IMR-90 (cell line): ENCODE results near the gene CHD2. TPM values are rescaled to one million over a fixed set of nuclear protein-coding genes. Genes with fewer than 3 reads are reported as not detected.

Experiments
- ATAC-seq: fragments of 200-7000 bp; cut with Tn5 transposase; 2 replicates; pipeline ENCODE4 v1.9.1; 2020; ENCODE audit warnings: low read depth, mild to moderate bottlenecking, moderate library complexity
- BruUV-seq: library from RNA; stranded (reverse); fragments of 400-500 nt; replicated peaks from 2 replicates; lab custom pipeline; 2021; lab: Mats Ljungman, UMichigan
- CTCF ChIA-PET: fragments of 300-600 bp; formaldehyde crosslinking; extraction: SDS; loops from one replicate; lab custom pipeline; 2021; ENCODE audit warnings: antibody characterized with exemption; lab: Yijun Ruan, JAX
- POLR2A ChIA-PET: fragments of 300-600 bp; sonication (Branson Sonifier 250); formaldehyde crosslinking; loops from one replicate; lab custom pipeline; 2022; ENCODE audit warnings: antibody characterized with exemption; ENCODE audit not compliant: unreplicated experiment; lab: Charles Lee
- DNase-seq: peaks from one replicate; pipeline ENCODE4 v3.0.0; 2013
- H2AFZ ChIP-seq: replicated peaks from 2 replicates; pipeline ENCODE3; 2013; ENCODE audit warnings: low read length, mild to moderate bottlenecking; ENCODE audit not compliant: poor library complexity
- H2AK5ac ChIP-seq: 2 replicates; pipeline ENCODE4 v1.6.1; 2013; ENCODE audit warnings: low read depth, low read length, inconsistent platforms
- H2AK9ac ChIP-seq: replicated peaks from 2 replicates; pipeline ENCODE3; 2013; ENCODE audit warnings: mild to moderate bottlenecking, low read depth, low read length, moderate library complexity; ENCODE audit not compliant: poor library complexity
- H2BK120ac ChIP-seq: 2 replicates; pipeline ENCODE4 v1.6.1; 2013; ENCODE audit warnings: low read depth, low read length, inconsistent platforms
- H2BK15ac ChIP-seq: 3 replicates; pipeline ENCODE4 v1.6.1; 2013; ENCODE audit warnings: low read depth, low read length, inconsistent platforms
- H2BK20ac ChIP-seq: 2 replicates; pipeline ENCODE4 v1.6.1; 2013; ENCODE audit warnings: low read depth, mild to moderate bottlenecking, inconsistent platforms, low read length, moderate library complexity
- H2BK5ac ChIP-seq: 2 replicates; pipeline ENCODE4 v1.6.1; 2013; ENCODE audit warnings: mild to moderate bottlenecking, low read depth, low read length, inconsistent platforms; ENCODE audit not compliant: poor library complexity, severe bottlenecking
- H3K14ac ChIP-seq: replicated peaks from 2 replicates; pipeline ENCODE4 v1.6.1; 2013; ENCODE audit warnings: low read depth, low read length, inconsistent platforms
- H3K18ac ChIP-seq: 2 replicates; pipeline ENCODE4 v1.6.1; 2013; ENCODE audit warnings: low read depth, low read length, control low read depth
- H3K23ac ChIP-seq: 2 replicates; pipeline ENCODE4 v1.6.1; 2013; ENCODE audit warnings: low read depth, low read length, inconsistent platforms
- H3K27ac ChIP-seq: 2 replicates; pipeline ENCODE4 v1.5.1; 2013; ENCODE audit warnings: mild to moderate bottlenecking, control low read depth, low read length; ENCODE audit not compliant: insufficient read depth
- H3K27me3 ChIP-seq: 2 replicates; pipeline ENCODE4 v1.6.1; 2013; ENCODE audit warnings: low read length; ENCODE audit not compliant: control insufficient read depth, insufficient read depth
- H3K36me3 ChIP-seq: 2 replicates; pipeline ENCODE4 v1.6.1; 2013; ENCODE audit warnings: low read length, mixed read lengths; ENCODE audit not compliant: control insufficient read depth, insufficient read depth
- H3K4ac ChIP-seq: 2 replicates; pipeline ENCODE4 v1.6.1; 2013; ENCODE audit warnings: low read depth, low read length, inconsistent platforms
- H3K4me1 ChIP-seq: 2 replicates; pipeline ENCODE4 v1.6.1; 2013; ENCODE audit warnings: low read length, mixed read lengths; ENCODE audit not compliant: control insufficient read depth, insufficient read depth
- H3K4me2 ChIP-seq: 2 replicates; pipeline ENCODE4 v1.6.1; 2013; ENCODE audit warnings: low read depth, mild to moderate bottlenecking, control low read depth, low read length, moderate library complexity
- H3K4me3 ChIP-seq: 2 replicates; pipeline ENCODE4 v1.5.1; 2013; ENCODE audit warnings: low read depth, mild to moderate bottlenecking, control low read depth, low read length, moderate library complexity; ENCODE audit not compliant: insufficient read depth
- H3K56ac ChIP-seq: 2 replicates; pipeline ENCODE4 v1.6.1; 2013; ENCODE audit warnings: low read length, inconsistent platforms; ENCODE audit not compliant: insufficient read depth; ENCODE audit errors: extremely low read depth
- H3K79me1 ChIP-seq, 2 experiments: 2 replicates each; pipeline ENCODE4 v1.6.1; 2013; ENCODE audit warnings: low read length in 2 of 2, inconsistent platforms in 1 of 2, low read depth in 1 of 2
- H3K9ac ChIP-seq: 2 replicates; pipeline ENCODE4 v1.6.1; 2013; ENCODE audit warnings: low read depth, low read length, control low read depth
- H3K9me1 ChIP-seq: 2 replicates; pipeline ENCODE4 v1.6.1; 2013; ENCODE audit warnings: low read length, inconsistent platforms; ENCODE audit not compliant: insufficient read depth
- H3K9me3 ChIP-seq: 2 replicates; pipeline ENCODE4 v1.6.1; 2013; ENCODE audit warnings: low read length; ENCODE audit not compliant: control insufficient read depth, insufficient read depth
- H4K20me1 ChIP-seq: 2 replicates; pipeline ENCODE4 v1.6.1; 2013; ENCODE audit warnings: low read length, inconsistent platforms; ENCODE audit not compliant: insufficient read depth
- H4K5ac ChIP-seq: 2 replicates; pipeline ENCODE4 v1.6.1; 2013; ENCODE audit warnings: mild to moderate bottlenecking, low read depth, low read length, control low read depth
- H4K8ac ChIP-seq, 2 experiments: 2 replicates each; pipeline ENCODE4 v1.6.1; 2013; ENCODE audit warnings: low read depth in 2 of 2, low read length in 2 of 2, control low read depth in 1 of 2, inconsistent platforms in 1 of 2
- H4K91ac ChIP-seq: 2 replicates; pipeline ENCODE4 v1.6.1; 2013; ENCODE audit warnings: low read depth, low read length, inconsistent platforms; ENCODE audit not compliant: insufficient read depth
- BHLHE40 ChIP-seq: fragments of 150-350 bp; IDR thresholded peaks from 2 replicates; pipeline ENCODE4 v1.6.1; 2016; ENCODE audit warnings: mild to moderate bottlenecking, low read depth, low read length
- CEBPB ChIP-seq: IDR thresholded peaks from 2 replicates; pipeline ENCODE4 v1.6.1; 2012; ENCODE audit warnings: low read depth, low read length, improper control_type of control experiment
- CHD1 ChIP-seq: IDR thresholded peaks from 2 replicates; pipeline ENCODE4 v1.6.1; 2012; ENCODE audit warnings: low read depth, low read length, improper control_type of control experiment
- CTCF ChIP-seq: conservative IDR thresholded peaks from 2 replicates; pipeline ENCODE4 v1.5.1; 2012; ENCODE audit warnings: mild to moderate bottlenecking, low read depth, low read length, improper control_type of control experiment
- ELK1 ChIP-seq: fragments of 150-350 bp; IDR thresholded peaks from 2 replicates; pipeline ENCODE4 v1.6.1; 2016; ENCODE audit warnings: low read depth, mild to moderate bottlenecking, low read length, moderate library complexity, borderline replicate concordance
- FOS ChIP-seq: fragments of 150-350 bp; IDR thresholded peaks from 2 replicates; pipeline ENCODE4 v1.6.1; 2016; ENCODE audit warnings: low read depth, low read length
- MAFK ChIP-seq: IDR thresholded peaks from 2 replicates; pipeline ENCODE4 v1.6.1; 2012; ENCODE audit warnings: low read depth, low read length, improper control_type of control experiment
- MAZ ChIP-seq: IDR thresholded peaks from 2 replicates; pipeline ENCODE4 v1.6.1; 2012; ENCODE audit warnings: low read depth, mild to moderate bottlenecking, low read length, improper control_type of control experiment, moderate library complexity, borderline replicate concordance
- MXI1 ChIP-seq: IDR thresholded peaks from 2 replicates; pipeline ENCODE4 v1.6.1; 2012; ENCODE audit warnings: low read depth, mild to moderate bottlenecking, low read length, moderate library complexity, borderline replicate concordance
- NFE2L2 ChIP-seq: fragments of 150-350 bp; IDR thresholded peaks from 2 replicates; pipeline ENCODE4 v1.6.1; 2016; ENCODE audit warnings: low read depth, mild to moderate bottlenecking, low read length
- POLR2A ChIP-seq: IDR thresholded peaks from 2 replicates; pipeline ENCODE4 v1.6.1; 2012; ENCODE audit warnings: mild to moderate bottlenecking, low read depth, low read length
- RAD21 ChIP-seq: IDR thresholded peaks from 2 replicates; pipeline ENCODE4 v1.6.1; 2012; ENCODE audit warnings: low read length, improper control_type of control experiment
- RCOR1 ChIP-seq: IDR thresholded peaks from 2 replicates; pipeline ENCODE4 v1.6.1; 2012; ENCODE audit warnings: mild to moderate bottlenecking, low read length, improper control_type of control experiment; ENCODE audit not compliant: insufficient replicate concordance
- RFX5 ChIP-seq: IDR thresholded peaks from 2 replicates; pipeline ENCODE4 v1.8.0; 2012; ENCODE audit warnings: low read depth, mild to moderate bottlenecking, low read length, moderate library complexity
- SMC3 ChIP-seq: fragments of 150-350 bp; IDR thresholded peaks from 2 replicates; pipeline ENCODE4 v1.6.1; 2016; ENCODE audit warnings: low read depth, mild to moderate bottlenecking, antibody characterized with exemption, low read length, moderate library complexity
- WGBS, 2 experiments: methylation state at CpG; one replicate each; pipeline versions ENCODE4 v1.1.5 to v1.1.7; 2013; ENCODE audit warnings: missing lambda C conversion rate in 2 of 2; ENCODE audit not compliant: insufficient read length in 1 of 2; ENCODE audit errors: extremely low coverage in 2 of 2; 5-methylcytosine and 5-hydroxymethylcytosine counted together
- dilution Hi-C: fragments of 300-500 bp; cut with HindIII; formaldehyde crosslinking; loops from one replicate; pipeline ENCODE4 v1.14.3; 2018; ENCODE audit warnings: low sequenced_read_pairs; ENCODE audit not compliant: unreplicated experiment
- in situ Hi-C: fragments of 300-500 bp; cut with MboI; formaldehyde crosslinking; loops from 3 replicates; pipeline ENCODE4 v1.14.3; 2019; ENCODE audit warnings: low sequenced_read_pairs, inconsistent platforms, mixed read lengths
- intact Hi-C: fragments of 100-400 bp; cut with micrococcal nuclease; formaldehyde crosslinking; loops from 2 replicates; pipeline ENCODE4 v1.10.0; 2022
- polyA plus RNA-seq, 3 experiments: library from polyadenylated mRNA; depleted of rRNA; stranded (reverse); fragments of >200 nt; gene quantifications; 2 replicates each; pipeline ENCODE4 v1.2.3, GENCODE V29; 2012; ENCODE audit warnings: low replicate concordance in 1 of 3
- total RNA-seq: library from RNA; depleted of rRNA; stranded (reverse); fragments of >200 nt; gene quantifications from 2 replicates; pipeline ENCODE4 v1.2.3, GENCODE V29; 2012

The CHD2 gene
- total and polyA plus RNA-seq, 2 of the 4 experiments (the other 2 are of a cell fraction), result 44.9 to 64.7 TPM

GRCh38 chr15:93035092-93035915 is 135.2 kb downstream of the CHD2 start:
- Histone ChIP-seq H3K23ac (no peak overlapping the region), H2BK20ac (no peak overlapping the region), H3K4me2 (no peak overlapping the region), H2AK5ac (no peak overlapping the region), H2AFZ (no peak overlapping the region), H2BK120ac (no peak overlapping the region), H3K4me1 (no peaks in the 10 kb centered on the region; the same call in 1 of the 2 replicates), H3K14ac (no peak overlapping the region), H3K18ac (no peak overlapping the region), H4K91ac (no peak overlapping the region), H4K5ac (no peak overlapping the region), H3K27ac (no peak overlapping the region), H2AK9ac (peak overlapping the region; percentile 61), H3K79me1 (no peaks in the 10 kb centered on the region), H3K56ac (no peak overlapping the region), H3K36me3 (no peaks in the 10 kb centered on the region), H3K9ac (no peak overlapping the region), H2BK15ac (no peak overlapping the region), H4K8ac (no peak overlapping the region), H4K20me1 (no peaks in the 10 kb centered on the region), H3K27me3 (peaks cover 2% of the 10 kb centered on the region; the same call in 1 of the 2 replicates), H3K9me3 (no peaks in the 10 kb centered on the region), H3K4ac (no peak overlapping the region), H3K4me3 (no peak overlapping the region), H2BK5ac (no peak overlapping the region), H3K9me1 (no peaks in the 10 kb centered on the region)
- POLR2A ChIA-PET, result interaction anchor here (0.6 kb wide), 1 partner anchor 53 kb away, joined by 5 read pairs; no protein-coding TSS in a partner anchor
- CTCF ChIA-PET, result interaction anchor here (0.5 to 3.2 kb wide), 4 partner anchors 136 to 1085 kb away, joined by 3 to 13 read pairs (median 4); no protein-coding TSS in a partner anchor
- BruUV-seq, result no TSS peak
- no peak for ATAC-seq
- dilution Hi-C loops (no loop called here), intact Hi-C loops (loop anchor here (10.0 kb wide), 1 partner anchor 959 kb away; no protein-coding TSS in a partner anchor), in situ Hi-C loops (loop anchor here (10.0 kb wide), 2 partner anchors 959 to 1289 kb away; no protein-coding TSS in a partner anchor)
- WGBS, 2 experiments, result 81% methylated on average over 10 of the region's 18 CpGs; no CpG with 5 or more reads in 1 of the 2 experiments
- DNase-seq, result no peak
- TF ChIP-seq MAFK (no peak), MAZ (no peak), ELK1 (no peak), CTCF (no peak), POLR2A (no peak), NFE2L2 (no peak), MXI1 (no peak), FOS (no peak), RAD21 (no peak), CEBPB (no peak), BHLHE40 (no peak), RFX5 (no peak), SMC3 (no peak), RCOR1 (no peak), CHD1 (no peak)
